A673 (cell line): ENCODE measurements around the gene P4HB. TPM values are rescaled to one million over a fixed set of nuclear protein-coding genes. Genes with fewer than 3 reads are reported as not detected.

Experiments
- BruUV-seq: library from RNA; stranded (reverse); fragments of 400-500 nt; replicated peaks from 2 replicates; lab custom pipeline; 2021; lab: Mats Ljungman, UMichigan
- CTCF ChIA-PET: fragments of 300-600 bp; sonication (Branson Sonifier 250); formaldehyde crosslinking; loops from one replicate; lab custom pipeline; 2022; ENCODE audit warnings: antibody characterized with exemption; lab: Charles Lee
- POLR2A ChIA-PET: fragments of 300-600 bp; sonication (Branson Sonifier 250); formaldehyde crosslinking; loops from one replicate; lab custom pipeline; 2022; ENCODE audit warnings: antibody characterized with exemption; ENCODE audit not compliant: low non-redundant PET; lab: Charles Lee
- DNase-seq: peaks from one replicate; pipeline ENCODE4 v3.0.0-alpha.2; 2015; ENCODE audit warnings: low spot score
- H3K27ac ChIP-seq: fragments of 200-600 bp; sonication (generic); 2 replicates; pipeline ENCODE4 v1.5.1; 2016; ENCODE audit warnings: mixed run types, low read depth, mild to moderate bottlenecking, mixed read lengths, antibody characterized with exemption, low read length; ENCODE audit not compliant: poor library complexity, severe bottlenecking
- H3K27me3 ChIP-seq: fragments of 200-600 bp; sonication (generic); replicated peaks from 2 replicates; pipeline ENCODE4 v1.6.1; 2017; ENCODE audit warnings: mixed run types, low read depth, mild to moderate bottlenecking, mixed read lengths, antibody characterized with exemption, low read length; ENCODE audit not compliant: insufficient read depth, poor library complexity
- H3K36me3 ChIP-seq: fragments of 200-600 bp; sonication (generic); 2 replicates; pipeline ENCODE4 v1.6.1; 2016; ENCODE audit warnings: mixed run types, mild to moderate bottlenecking, mixed read lengths, antibody characterized with exemption, low read length; ENCODE audit not compliant: insufficient read depth, poor library complexity, severe bottlenecking
- H3K4me1 ChIP-seq: fragments of 200-600 bp; sonication (generic); 2 replicates; pipeline ENCODE4 v1.6.1; 2017; ENCODE audit warnings: mixed run types, mild to moderate bottlenecking, mixed read lengths, antibody characterized with exemption, low read length; ENCODE audit not compliant: insufficient read depth, poor library complexity, severe bottlenecking
- H3K4me3 ChIP-seq: fragments of 200-600 bp; sonication (generic); 2 replicates; pipeline ENCODE4 v1.5.1; 2016; ENCODE audit warnings: low read depth, mixed run types, mild to moderate bottlenecking, mixed read lengths, low read length; ENCODE audit not compliant: poor library complexity, severe bottlenecking
- H3K9me3 ChIP-seq: fragments of 200-600 bp; sonication (generic); 2 replicates; pipeline ENCODE4 v1.6.1; 2016; ENCODE audit warnings: mixed run types, low read depth, mild to moderate bottlenecking, mixed read lengths, antibody characterized with exemption, low read length; ENCODE audit not compliant: poor library complexity, severe bottlenecking
- EZH2 ChIP-seq: fragments of 200-600 bp; sonication (generic); IDR thresholded peaks from 2 replicates; pipeline ENCODE4 v1.6.1; 2017; ENCODE audit warnings: borderline replicate concordance, low read depth, mild to moderate bottlenecking, mixed read lengths, antibody characterized with exemption, low read length; ENCODE audit not compliant: poor library complexity, severe bottlenecking
- intact Hi-C: fragments of 100-400 bp; cut with micrococcal nuclease; formaldehyde crosslinking; loops from one replicate; pipeline ENCODE4 v1.10.0; 2022; ENCODE audit not compliant: unreplicated experiment
- total RNA-seq: library from RNA; stranded (reverse); gene quantifications from 2 replicates; pipeline ENCODE4 v1.2.3, GENCODE V29; 2021
- TF ChIP-seq, protein P1 (sequence below): fragments of 300-800, 200-600 bp; sonication (generic); conservative IDR thresholded peaks from 2 replicates; pipeline ENCODE4 v1.5.1; 2017; ENCODE audit warnings: low read depth, mild to moderate bottlenecking, antibody characterized with exemption, low read length, moderate library complexity, mixed read lengths

The P4HB gene
- total RNA-seq, 1 experiment from 2014 or later, result 503 TPM

GRCh38 chr17:81849457-81849856 is 10.9 kb downstream of the P4HB start:
- ChIA-PET CTCF (no interaction called here), POLR2A (no interaction called here)
- no peaks in the 10 kb centered on the region for H3K9me3 ChIP-seq
- intact Hi-C loops, result no loop called here
- no peaks in the 10 kb centered on the region for H3K4me1 ChIP-seq
- no peak overlapping the region for H3K4me3 ChIP-seq
- no peaks in the 10 kb centered on the region for H3K27me3 ChIP-seq
- no peak overlapping the region for H3K27ac ChIP-seq
- BruUV-seq, result no TSS peak
- no peak for TF ChIP-seq EZH2
- TF ChIP-seq, protein P1, sequence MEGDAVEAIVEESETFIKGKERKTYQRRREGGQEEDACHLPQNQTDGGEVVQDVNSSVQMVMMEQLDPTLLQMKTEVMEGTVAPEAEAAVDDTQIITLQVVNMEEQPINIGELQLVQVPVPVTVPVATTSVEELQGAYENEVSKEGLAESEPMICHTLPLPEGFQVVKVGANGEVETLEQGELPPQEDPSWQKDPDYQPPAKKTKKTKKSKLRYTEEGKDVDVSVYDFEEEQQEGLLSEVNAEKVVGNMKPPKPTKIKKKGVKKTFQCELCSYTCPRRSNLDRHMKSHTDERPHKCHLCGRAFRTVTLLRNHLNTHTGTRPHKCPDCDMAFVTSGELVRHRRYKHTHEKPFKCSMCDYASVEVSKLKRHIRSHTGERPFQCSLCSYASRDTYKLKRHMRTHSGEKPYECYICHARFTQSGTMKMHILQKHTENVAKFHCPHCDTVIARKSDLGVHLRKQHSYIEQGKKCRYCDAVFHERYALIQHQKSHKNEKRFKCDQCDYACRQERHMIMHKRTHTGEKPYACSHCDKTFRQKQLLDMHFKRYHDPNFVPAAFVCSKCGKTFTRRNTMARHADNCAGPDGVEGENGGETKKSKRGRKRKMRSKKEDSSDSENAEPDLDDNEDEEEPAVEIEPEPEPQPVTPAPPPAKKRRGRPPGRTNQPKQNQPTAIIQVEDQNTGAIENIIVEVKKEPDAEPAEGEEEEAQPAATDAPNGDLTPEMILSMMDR, result no peak
- DNase-seq, result no peak
- peaks cover 81% of the 10 kb centered on the region for H3K36me3 ChIP-seq

DNA sequence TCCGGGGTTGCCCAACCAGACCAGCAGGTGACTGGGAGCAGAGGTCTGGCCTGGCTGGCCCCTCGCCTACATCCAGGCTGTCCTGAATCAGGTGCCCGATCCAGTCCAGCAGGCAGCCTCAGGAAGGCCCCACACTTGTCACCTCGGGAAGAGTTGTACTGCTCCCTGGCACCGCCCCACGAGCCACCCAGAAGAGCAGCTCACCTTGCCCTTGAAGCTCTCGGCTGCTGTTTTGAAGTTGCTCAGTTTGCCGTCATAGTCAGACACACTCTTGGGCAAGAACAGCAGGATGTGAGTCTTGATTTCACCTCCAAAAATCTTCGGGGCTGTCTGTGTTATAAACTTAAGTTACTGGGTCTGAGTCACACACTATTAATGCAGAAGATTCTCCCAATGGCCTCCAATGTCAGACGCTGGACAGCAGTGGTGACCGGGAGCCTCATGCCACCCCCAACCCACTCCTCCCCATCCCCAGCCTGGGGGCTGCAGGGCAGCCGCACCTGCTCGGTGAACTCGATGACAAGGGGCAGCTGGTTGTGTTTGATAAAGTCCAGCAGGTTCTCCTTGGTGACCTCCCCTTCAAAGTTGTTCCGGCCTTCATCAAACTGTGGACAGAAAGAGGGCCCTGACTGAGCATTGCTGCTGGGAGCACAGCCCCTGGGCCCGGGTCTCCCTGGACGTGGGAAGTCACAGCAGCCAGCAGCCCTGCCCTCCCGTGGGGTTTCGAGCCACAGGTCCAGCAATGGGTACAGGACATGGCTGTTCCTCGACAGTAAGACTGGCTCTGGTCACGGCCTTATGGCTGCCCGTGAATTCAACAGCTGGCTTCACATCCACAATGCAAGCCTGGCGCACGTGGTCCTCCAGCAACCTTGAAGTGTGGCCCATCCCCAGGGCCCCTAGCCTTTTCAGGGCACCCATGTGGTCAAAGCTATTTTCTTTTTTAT is 13.3 kb downstream of the P4HB start:
- ChIA-PET CTCF (no interaction called here), POLR2A (no interaction called here)
- DNase-seq, result no peak
- TF ChIP-seq EZH2, result no peak
- TF ChIP-seq, protein P1, result no peak
- peaks cover 76% of the 10 kb centered on the region for H3K36me3 ChIP-seq
- BruUV-seq, result no TSS peak
- no peak overlapping the region for H3K27ac ChIP-seq
- H3K27me3 ChIP-seq, result no peaks in the 10 kb centered on the region
- H3K4me1 ChIP-seq, result no peaks in the 10 kb centered on the region
- H3K9me3 ChIP-seq, result no peaks in the 10 kb centered on the region
- intact Hi-C loops, result no loop called here
- H3K4me3 ChIP-seq, result no peak overlapping the region

- no peaks in the 10 kb centered on the region for H3K9me3 ChIP-seq
- ChIA-PET POLR2A (no interaction called here), CTCF (no interaction called here)
- BruUV-seq, result TSS peak; percentile 9
- H3K4me1 ChIP-seq, result no peaks in the 10 kb centered on the region
- intact Hi-C loops, result no loop called here
- TF ChIP-seq, protein P1, result no peak
- TF ChIP-seq EZH2, result no peak
- no peak overlapping the region for H3K4me3 ChIP-seq
- no peak overlapping the region for H3K27ac ChIP-seq
- DNase-seq, result no peak
- H3K36me3 ChIP-seq, result peaks cover 67% of the 10 kb centered on the region
- H3K27me3 ChIP-seq, result no peaks in the 10 kb centered on the region
Observed at GRCh38 chr17:81845881-81846742, 14.2 kb downstream of the P4HB start.
